SIG-M5 (cell line): ENCODE data around the gene ZBTB18.
A peak's percentile ranks its signal among the peaks of the same experiment; 100 is the strongest.
"Not testable (repeated sequence)": the region's sequence is repeated elsewhere in the genome, so short reads cannot be mapped to it uniquely, and the experiment has no call there.

Source experiments
- DNase-seq: peaks from one replicate; lab custom pipeline; 2025; lab: John Stamatoyannopoulos, UW

The ZBTB18 gene

DNA sequence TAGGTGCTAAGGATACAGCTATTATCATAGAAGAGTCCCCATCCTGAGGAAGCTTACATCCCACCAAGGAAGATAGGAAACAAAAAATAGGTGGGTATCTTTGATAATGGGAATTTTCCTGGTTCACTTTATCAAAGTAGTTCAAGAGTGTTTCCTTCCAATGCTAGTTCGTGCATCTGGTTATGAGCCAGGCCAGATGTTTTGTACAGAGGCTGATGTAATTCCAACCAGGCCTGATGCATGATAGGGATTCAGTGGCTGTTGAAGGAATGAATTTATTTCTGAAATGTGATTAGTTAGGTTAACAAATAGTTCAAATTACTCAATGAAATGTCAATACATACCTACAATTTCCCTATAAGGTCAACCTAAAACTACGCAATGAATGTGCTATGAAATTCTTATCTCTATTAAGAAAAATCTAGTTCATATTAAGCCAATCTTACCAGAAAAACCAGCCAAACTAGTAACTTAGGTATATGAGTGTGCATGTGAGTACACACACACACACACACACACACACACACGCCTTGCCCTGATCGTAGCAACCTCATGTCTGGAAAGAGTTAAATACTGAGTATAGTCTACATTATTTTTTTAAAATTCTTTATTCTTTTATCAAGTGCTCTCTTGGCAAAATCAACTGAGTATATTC, 9.5 kb upstream of the ZBTB18 start:
- no peak for DNase-seq

DNA sequence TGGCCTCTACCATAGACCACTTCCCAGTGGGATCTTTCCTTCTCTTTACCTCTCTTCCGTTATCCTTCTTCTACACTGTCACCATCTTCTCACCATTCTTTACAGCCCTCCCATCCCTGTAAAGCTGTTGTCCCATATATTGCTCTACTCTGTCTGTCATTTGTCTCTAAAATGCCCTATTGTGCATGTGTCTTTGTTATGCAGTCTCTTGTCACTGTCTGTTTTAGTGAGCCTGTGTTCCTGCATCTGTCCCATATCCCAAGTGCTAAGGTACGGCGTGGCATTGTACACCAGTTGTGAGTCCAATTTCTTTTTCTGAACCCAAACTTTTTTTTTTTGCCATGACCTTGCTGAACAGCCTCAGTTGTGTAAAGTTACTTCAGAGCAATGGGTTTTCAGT, 8.8 kb upstream of the ZBTB18 start:
- no peak for DNase-seq

DNA sequence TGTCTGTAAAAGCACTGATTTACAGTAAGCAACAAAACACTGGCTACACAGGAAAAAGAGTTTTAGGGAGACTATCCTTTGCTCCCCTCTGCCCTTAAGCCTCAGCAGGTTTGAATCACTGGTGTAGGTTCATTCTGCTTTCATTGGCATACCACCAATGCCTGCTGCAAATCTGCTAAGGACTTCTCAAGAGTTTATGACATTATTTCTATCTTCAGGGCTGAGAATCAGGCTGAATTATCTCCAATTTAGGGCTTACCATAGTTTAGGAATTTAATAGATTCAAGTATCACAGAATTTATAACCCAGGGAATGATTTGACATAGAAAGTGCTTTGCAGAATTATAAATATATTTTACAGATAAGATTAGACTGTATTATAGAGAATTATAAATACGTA, 6.7 kb upstream of the ZBTB18 start:
- no peak for DNase-seq

DNA sequence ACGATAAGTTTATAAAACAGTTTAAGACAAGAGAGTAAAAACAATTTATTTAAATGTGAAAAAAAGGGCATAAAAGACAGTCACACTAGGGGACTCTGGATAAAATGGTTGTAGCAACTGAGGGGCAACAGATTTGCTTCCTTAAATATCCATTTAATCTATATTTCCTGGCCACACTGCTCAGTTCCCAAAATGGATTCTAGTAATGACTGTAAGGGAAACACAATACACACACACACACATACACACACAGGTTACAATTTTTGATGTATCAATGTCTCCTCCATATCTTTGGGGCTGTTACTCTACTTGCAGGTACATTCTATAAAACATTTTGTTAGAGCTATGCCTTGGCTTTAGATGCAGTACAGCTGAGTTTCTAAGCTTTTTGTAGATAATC, 4.8 kb upstream of the ZBTB18 start:
- DNase-seq: not testable (repeated sequence)

DNA sequence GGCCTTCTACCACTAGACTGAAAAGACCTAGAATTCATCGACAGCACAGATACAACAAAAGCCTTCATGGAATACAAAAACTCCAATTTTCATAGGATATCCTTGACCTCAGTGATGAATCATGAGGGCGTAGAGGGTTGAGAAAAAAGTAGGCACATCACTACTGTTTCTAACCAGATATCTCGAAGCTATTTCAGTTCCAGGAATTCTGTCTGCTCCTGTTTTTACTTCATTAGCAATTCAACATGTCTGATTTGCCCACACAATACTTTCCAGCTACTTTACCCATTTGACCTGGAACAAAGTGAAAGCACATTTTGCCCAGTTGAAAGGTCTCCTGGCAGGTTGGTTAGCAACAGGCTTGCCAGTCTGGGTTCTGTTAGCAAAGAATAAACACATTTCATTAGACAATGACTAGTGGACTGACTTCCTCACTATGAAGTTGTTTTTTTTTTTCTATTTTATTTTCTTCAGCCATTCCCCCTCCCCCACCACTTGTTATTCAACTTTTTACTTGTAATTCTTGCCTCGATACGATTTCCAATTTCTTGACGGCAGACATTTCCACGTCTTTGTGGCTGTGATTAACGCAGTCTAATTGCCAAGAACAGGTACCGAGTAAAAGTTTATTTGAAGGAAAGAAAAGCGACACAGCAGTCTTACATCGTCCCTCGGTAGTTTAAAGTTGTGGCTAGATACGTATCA, 4.0 kb upstream of the ZBTB18 start:
- no peak for DNase-seq

DNA sequence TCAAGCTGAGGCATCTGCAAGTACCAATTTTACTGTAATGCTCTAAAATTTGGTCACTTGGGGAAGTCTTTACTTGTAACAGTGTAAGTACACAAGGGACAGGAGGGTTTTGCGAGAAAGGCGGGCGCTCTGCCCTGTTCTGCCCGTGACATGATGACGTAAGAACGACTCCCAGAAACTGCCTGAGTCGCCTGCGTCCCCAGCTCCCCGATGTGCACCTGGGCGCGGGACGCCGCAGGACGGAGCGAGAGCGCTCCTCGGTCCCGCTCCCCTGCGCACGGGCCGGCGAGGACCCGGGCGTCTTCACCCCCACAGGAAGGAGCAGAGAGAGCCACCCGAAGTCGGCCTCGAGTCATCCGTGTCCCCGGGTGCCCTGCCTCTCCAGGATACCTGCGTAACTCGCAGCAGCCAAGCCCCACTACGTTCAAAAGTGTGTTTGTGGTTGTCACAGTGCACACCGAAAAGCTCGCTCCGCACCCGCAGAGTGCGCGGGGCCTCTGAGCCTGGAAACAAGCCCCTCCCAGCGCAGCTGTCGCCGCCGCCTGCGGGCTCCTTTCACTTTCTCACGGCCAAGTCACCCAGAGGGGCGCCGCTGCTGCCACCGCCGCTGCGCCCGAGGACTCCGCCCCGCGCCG, 3.3 kb upstream of the ZBTB18 start:
- DNase-seq: no peak

DNA sequence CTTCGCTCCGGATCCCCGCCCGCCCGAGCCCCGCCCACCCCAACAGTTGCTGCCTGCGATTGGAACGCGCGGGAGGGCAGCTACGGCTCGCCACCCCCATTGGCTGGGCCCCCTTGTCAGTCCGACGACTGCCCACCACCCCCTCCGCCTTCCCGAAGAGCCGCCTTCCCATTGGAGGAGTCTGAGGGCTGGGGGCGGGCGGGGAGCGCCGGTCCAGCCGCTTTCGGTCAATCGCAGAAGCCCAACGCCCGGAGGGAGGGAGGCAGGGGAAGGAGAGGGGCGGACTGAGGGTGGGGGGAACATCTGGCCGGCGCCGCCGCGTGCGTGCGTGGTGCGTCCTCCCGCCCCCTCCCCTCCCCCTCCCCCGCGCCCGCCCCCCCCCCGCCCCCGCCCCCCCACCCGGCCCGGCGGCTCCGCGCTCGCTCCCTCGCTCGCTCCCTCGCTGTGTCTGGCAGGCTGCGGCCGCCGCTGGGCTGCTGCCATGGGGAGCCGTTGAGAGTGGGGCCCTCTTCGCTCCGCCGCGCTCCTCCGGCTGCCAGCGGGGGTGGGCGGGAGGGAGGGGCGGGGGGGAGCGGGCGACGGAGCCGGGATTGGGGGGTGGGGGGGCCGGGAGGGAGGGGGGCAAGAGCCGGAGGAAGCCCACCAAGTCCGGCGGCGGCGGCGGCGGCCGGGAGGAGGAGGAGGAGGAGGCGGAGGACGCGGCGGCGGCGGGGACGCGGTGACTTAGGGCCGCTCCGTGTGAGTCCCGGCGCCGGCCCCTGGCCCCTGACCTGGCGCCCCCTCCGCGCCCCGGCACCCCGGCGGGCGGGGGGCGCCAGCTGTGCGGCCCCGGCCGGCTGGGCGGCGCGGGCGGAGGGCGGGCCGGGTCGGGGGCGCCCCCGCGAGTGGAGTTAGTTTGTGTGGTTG, 2.6 kb upstream of the ZBTB18 start:
- DNase-seq: peak; percentile 96

DNA sequence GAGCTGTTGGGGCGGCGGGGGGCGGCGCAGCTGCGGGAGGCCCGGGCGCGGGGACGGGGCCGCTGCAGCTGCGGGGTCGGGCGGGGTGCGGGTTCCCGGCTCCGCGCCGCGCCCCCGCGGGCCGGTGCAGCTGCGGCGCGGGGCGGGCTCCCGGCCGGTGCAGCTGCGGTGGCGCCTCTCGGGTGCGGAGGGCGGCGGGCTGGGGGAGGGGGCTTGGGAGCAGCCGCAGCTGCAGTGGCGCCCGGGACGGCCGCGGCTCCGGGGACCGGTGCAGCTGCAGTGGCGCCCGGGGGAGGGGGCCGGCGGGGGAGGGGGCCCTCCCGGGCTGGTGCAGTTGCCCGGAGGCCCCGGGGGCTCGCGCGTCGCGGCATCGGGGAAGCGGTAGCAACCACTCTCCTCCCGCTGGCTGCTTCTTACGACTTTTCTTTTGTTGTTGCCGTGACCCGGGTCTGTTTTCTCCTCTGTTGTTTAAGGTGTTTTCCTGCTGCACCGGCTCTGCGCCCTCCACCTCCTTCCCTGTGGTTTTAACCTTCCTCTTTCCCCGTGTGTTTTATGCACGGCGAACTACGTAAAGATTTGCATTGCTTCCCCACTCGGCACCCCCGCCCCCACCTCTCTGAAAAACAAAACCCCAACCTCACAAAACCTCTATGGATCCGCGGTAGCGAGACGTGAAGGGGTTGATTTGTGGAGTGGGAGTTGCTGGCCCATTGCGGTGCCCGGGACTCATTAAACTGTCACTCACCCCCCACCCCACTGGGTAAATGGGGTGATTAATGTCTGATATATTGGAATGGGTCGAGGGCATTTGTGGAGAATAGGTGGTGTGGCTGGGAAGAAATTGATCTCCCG, 1.7 kb upstream of the ZBTB18 start:
- DNase-seq: no peak

DNA sequence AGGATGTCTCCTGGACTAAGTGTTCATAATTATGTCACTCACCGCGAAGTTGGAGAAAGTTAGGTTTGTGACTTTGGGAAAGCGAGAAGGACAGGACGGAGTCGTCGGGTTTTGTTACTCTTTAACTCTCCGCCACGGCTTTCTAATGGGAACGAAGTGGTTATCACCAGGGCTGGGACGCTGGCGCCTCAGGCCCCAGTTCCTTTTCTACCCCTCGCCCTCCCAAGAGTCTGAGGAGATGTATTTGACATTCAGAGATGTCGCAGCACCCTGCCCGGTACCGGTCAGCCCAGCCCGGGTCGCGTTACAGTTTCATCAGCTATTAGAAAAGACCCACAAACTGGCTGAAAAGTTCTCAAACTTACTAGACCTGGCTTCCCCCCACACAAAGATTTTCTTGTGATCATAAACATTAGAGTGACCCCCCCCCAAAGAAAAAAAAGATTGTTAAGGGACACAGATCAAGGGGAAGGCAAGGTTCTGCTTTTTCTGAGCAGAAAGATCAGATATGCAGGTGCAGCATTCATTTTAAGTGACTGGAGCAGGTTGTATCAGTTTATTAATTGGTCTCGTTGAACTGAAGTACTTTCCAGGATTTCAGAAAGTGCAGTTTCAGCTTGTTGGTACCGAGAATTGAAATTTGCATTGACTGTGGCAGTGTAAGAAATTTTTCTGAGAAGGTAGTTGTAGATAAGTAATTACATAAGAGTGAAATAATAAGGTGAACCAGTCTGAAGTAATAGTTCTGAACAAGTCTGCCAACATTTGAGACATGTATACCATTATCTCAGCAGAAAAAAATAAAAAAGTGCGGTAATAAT, 859 bp upstream of the ZBTB18 start:
- DNase-seq: no peak

DNA sequence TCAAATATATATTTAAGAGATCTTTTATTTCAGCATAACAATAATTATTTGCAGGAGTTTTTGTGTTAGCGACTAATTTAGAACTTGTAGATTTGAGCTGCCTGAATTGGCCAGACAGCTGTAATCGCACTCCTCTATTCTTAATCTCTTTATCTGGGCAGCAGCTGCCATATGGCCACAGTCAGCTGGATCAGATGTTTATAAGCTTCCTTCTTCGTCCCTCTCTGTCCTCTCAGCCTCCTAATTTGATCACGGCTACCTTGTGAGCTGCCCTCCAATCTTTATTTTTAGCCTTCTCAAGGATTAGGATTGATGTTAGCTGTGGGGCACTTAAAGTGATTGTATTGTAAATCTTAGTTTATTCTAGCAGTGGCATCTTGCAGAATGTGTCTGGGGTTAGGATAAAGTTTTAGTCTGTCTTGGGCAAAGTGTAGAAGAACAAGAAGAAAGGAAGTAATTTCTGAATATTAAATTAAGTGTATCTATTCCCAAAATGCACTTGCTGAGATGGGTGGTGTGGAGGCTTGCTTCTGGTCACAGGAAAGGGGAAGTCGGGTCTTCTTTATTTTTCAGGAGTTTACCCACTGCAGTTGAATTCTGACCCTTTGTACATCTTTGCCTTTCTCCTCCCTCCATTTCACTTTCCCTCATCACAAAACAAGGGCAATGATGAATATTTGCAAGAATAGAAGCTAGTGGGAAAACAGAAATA, 1.1 kb downstream of the ZBTB18 start:
- no peak for DNase-seq

DNA sequence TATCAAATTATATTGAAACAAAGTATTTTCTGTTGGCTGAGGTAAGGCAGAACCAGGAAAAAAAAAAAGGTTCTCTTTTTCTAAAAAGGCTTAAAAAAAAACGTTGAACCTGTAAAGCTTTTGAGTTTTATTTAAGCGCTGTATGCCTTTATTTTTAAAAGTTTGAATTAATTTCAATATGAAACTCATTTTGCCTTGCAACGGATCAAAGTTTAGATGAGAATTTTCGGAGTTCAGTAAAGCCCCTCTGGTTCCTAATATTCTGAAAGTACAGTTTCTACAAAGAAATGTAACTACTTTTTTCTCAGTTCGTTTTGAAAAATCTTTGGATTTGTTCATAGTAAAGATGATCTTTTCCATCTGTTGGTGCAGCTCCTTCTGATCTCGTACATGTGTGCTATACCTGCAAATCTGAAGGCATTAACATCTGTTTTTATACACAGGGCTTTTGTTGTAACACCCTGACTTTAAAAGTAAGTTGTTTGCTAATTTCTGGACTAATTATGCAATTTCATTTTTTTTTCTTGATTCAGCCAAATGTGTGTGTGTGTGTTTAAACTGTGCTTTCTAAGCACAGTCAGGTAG, 1.7 kb downstream of the ZBTB18 start:
- no peak for DNase-seq

DNA sequence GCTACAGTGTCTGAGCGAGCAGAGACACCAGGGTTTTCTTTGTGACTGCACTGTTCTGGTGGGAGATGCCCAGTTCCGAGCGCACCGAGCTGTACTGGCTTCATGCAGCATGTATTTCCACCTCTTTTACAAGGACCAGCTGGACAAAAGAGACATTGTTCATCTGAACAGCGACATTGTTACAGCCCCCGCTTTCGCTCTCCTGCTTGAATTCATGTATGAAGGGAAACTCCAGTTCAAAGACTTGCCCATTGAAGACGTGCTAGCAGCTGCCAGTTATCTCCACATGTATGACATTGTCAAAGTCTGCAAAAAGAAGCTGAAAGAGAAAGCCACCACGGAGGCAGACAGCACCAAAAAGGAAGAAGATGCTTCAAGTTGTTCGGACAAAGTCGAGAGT, 2.7 kb downstream of the ZBTB18 start:
- DNase-seq: no peak

DNA sequence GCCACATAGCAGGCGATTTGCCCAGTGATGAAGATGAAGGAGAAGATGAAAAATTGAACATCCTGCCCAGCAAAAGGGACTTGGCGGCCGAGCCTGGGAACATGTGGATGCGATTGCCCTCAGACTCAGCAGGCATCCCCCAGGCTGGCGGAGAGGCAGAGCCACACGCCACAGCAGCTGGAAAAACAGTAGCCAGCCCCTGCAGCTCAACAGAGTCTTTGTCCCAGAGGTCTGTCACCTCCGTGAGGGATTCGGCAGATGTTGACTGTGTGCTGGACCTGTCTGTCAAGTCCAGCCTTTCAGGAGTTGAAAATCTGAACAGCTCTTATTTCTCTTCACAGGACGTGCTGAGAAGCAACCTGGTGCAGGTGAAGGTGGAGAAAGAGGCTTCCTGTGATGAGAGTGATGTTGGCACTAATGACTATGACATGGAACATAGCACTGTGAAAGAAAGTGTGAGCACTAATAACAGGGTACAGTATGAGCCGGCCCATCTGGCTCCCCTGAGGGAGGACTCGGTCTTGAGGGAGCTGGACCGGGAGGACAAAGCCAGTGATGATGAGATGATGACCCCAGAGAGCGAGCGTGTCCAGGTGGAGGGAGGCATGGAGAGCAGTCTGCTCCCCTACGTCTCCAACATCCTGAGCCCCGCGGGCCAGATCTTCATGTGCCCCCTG, 3.3 kb downstream of the ZBTB18 start:
- no peak for DNase-seq

DNA sequence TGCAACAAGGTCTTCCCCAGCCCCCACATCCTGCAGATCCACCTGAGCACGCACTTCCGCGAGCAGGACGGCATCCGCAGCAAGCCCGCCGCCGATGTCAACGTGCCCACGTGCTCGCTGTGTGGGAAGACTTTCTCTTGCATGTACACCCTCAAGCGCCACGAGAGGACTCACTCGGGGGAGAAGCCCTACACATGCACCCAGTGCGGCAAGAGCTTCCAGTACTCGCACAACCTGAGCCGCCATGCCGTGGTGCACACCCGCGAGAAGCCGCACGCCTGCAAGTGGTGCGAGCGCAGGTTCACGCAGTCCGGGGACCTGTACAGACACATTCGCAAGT, 3.8 kb downstream of the ZBTB18 start:
- no peak for DNase-seq

DNA sequence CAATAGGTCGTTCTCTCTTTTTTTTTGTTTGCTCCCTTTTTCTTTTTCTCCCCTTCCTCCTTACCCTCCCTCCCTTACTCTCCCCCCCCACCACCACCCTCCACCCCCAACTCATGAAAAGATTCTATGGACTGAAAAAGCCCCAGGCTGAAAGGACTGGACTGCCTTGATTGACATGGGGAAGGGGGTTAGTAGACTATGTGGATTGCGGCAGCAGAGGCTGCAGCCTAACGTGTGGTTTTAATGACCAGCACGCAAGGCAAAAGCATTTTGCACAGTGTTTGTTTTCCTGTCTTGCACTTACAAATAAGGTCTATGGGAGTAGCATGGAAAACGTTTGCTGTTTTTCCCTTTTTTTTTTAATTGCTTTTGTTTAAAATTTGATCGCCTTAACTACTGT, 5.5 kb downstream of the ZBTB18 start:
- no peak for DNase-seq

DNA sequence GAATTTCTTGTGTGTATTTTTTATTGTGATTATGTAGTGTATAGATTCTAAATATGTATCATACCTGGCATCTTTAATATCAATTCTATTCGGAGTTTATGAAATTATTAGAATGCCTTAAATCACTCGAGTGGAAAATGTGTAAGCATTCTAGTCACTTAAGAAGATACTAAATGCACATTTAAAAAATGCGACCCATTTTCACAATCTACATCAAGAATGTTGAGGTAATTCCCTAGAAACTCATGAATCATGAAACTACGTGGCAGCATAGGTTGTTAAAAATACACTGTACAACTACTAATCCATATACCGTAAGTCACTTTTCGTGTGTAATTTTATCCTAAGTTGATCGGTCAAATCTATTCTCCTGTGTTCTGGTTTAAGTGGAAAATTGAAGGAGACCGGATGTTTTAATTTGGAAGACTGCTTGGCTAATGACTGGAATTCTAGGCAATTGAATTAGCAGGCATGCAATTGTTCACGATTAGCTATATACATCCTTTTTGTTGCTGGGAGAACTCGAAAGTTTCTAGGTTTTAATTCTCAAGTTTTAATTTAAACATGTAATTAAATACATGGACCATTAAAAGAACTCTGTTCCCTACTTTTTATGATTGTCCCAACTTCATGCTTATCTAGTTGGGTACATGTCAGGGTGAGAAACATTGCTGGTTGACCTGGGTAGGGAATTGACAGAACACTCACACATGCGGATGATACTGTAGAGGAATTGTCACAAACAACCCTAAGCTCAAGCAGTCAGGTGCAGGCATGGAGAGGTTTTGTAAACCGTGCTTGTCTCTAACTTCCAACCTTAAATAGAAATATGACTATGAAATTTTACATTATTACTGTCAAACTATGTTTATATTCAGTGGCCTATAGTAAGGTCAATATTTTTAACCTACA, 6.6 kb downstream of the ZBTB18 start:
- no peak for DNase-seq

DNA sequence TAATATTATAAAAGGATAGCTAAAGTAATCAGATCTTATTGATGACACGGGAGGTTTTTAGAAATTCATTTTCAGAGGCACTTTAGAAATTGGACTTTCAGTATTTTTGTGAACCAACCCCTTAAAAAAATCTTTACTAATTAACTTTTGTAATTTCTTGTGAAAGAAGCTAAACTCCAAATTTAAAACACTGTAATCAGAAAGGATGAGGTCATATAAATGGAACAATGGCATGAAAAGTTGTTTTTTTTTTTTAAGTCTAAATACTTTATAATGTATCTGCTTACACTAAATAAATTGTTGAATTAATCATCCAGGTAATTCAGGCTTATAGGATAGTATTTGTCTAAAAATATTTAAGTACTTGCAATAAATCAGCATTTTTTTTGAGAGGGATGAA, 9.0 kb downstream of the ZBTB18 start:
- DNase-seq: no peak

DNA sequence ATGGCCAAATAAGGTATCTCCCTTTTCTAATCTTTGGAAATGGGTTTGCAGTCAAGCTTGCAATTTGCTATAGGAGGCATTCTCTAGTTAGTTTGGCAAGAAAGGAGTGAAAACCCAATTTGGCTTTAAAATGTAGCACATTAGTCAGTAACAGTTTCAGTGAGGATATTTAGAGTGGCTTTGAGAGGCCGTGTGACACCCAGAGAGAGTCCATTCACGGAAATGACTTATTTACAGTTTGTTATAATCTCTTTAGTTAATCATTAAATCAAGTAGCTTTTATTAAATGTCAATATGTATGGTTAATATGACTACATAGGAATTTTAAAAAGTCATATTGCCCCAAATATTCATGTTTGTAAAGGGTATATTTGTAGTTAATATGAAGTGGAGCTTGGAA, 9.6 kb downstream of the ZBTB18 start:
- no peak for DNase-seq
